GM23338 (cell line): ENCODE results near the gene SUSD4. TPM values are rescaled to one million over a fixed set of nuclear protein-coding genes. Genes with fewer than 3 reads are reported as not detected.

Experiments
- ATAC-seq: fragments of 200-7000 bp; cut with Tn5 transposase; 3 replicates; pipeline ENCODE4 v1.9.1; 2020
- DNase-seq: peaks from one replicate; pipeline ENCODE4 v3.0.0-alpha.2; 2015; ENCODE audit warnings: low spot score
- H2AFZ ChIP-seq: fragments of 200-600 bp; sonication (generic); 2 replicates; pipeline ENCODE4 v1.8.0; 2016; ENCODE audit warnings: antibody characterized with exemption, mild to moderate bottlenecking, moderate library complexity
- H3F3A ChIP-seq: fragments of 200-600 bp; sonication (generic); replicated peaks from 2 replicates; pipeline ENCODE4 v1.8.0; 2017; ENCODE audit warnings: antibody characterized with exemption, mixed run types, low read depth
- H3K27ac ChIP-seq: fragments of 200-600 bp; sonication (generic); 2 replicates; pipeline ENCODE4 v1.6.1; 2016; ENCODE audit warnings: low read depth
- H3K27me3 ChIP-seq: fragments of 200-600 bp; sonication (generic); 2 replicates; pipeline ENCODE4 v1.8.0; 2016; ENCODE audit warnings: mild to moderate bottlenecking, mixed run types, moderate library complexity; ENCODE audit not compliant: insufficient read depth
- H3K36me3 ChIP-seq: fragments of 200-600 bp; sonication (generic); 2 replicates; pipeline ENCODE4 v1.8.0; 2016; ENCODE audit warnings: mild to moderate bottlenecking; ENCODE audit not compliant: insufficient read depth
- H3K4me1 ChIP-seq: fragments of 200-600 bp; sonication (generic); 2 replicates; pipeline ENCODE4 v1.8.0; 2016; ENCODE audit warnings: mild to moderate bottlenecking, moderate library complexity; ENCODE audit not compliant: insufficient read depth
- H3K4me2 ChIP-seq: fragments of 200-600 bp; sonication (generic); 2 replicates; pipeline ENCODE4 v1.7.1; 2017; ENCODE audit warnings: mixed run types
- H3K4me3 ChIP-seq: fragments of 200-600 bp; sonication (generic); 2 replicates; pipeline ENCODE4 v1.6.1; 2016; ENCODE audit warnings: mixed run types
- H3K79me2 ChIP-seq: fragments of 200-600 bp; sonication (generic); replicated peaks from 2 replicates; pipeline ENCODE4 v1.8.0; 2017; ENCODE audit warnings: mild to moderate bottlenecking; ENCODE audit not compliant: insufficient read depth
- H3K9me2 ChIP-seq: fragments of 200-600 bp; sonication (generic); 2 replicates; pipeline ENCODE4 v1.8.0; 2017; ENCODE audit not compliant: insufficient read depth
- H4K20me1 ChIP-seq: fragments of 200-600 bp; sonication (generic); replicated peaks from 2 replicates; pipeline ENCODE4 v1.8.0; 2017; ENCODE audit warnings: mild to moderate bottlenecking; ENCODE audit not compliant: insufficient read depth
- H3K27ac Mint-ChIP-seq: 2 replicates; pipeline ENCODE4 v1.8.0; 2020; ENCODE audit warnings: inconsistent platforms, mild to moderate bottlenecking, moderate library complexity, mixed read lengths
- H3K27me3 Mint-ChIP-seq: 3 replicates; pipeline ENCODE4 v1.8.0; 2022; ENCODE audit warnings: low read depth, mild to moderate bottlenecking, moderate library complexity, mixed read lengths, inconsistent platforms; ENCODE audit not compliant: insufficient read depth, poor library complexity
- H3K36me3 Mint-ChIP-seq: 3 replicates; pipeline ENCODE4 v1.8.0; 2021; ENCODE audit warnings: low read depth, mild to moderate bottlenecking, inconsistent platforms, moderate library complexity, mixed read lengths
- H3K4me1 Mint-ChIP-seq: 3 replicates; pipeline ENCODE4 v1.8.0; 2020; ENCODE audit warnings: mild to moderate bottlenecking, inconsistent platforms, mixed read lengths
- H3K4me3 Mint-ChIP-seq: 3 replicates; pipeline ENCODE4 v1.8.0; 2021; ENCODE audit warnings: moderate library complexity, mild to moderate bottlenecking, inconsistent platforms, mixed read lengths
- H3K9me3 Mint-ChIP-seq: 3 replicates; pipeline ENCODE4 v1.8.0; 2020; ENCODE audit warnings: moderate library complexity, mild to moderate bottlenecking, inconsistent platforms, mixed read lengths
- EZH2phosphoT487 ChIP-seq: fragments of 200-600 bp; sonication (generic); IDR thresholded peaks from one replicate; pipeline ENCODE4 v1.8.1; 2018; ENCODE audit warnings: antibody characterized with exemption; ENCODE audit not compliant: unreplicated experiment
- POLR2AphosphoS5 ChIP-seq: IDR thresholded peaks from 2 replicates; pipeline ENCODE4 v1.6.1; 2016; ENCODE audit warnings: antibody characterized with exemption, low read depth
- polyA plus RNA-seq: library from polyadenylated mRNA; unstranded; fragments of >200 nt; fragmentation: Nextera tagmentation; extraction: Ambion mirVana; gene quantifications from 2 replicates; pipeline ENCODE4 v1.2.1, GENCODE V29; 2016
- total RNA-seq: library from RNA; depleted of rRNA; stranded (reverse); fragments of >200 nt; shearing (Covaris generic); gene quantifications from 2 replicates; pipeline ENCODE4 v1.2.3, GENCODE V29; 2014
- TF ChIP-seq, protein P1 (sequence below): fragments of 250-450 bp; sonication (Bioruptor Pico); IDR thresholded peaks from 2 replicates; pipeline ENCODE4 v1.5.0; 2020; ENCODE audit warnings: mild to moderate bottlenecking, moderate library complexity
- TF ChIP-seq, protein P2 (sequence below), 2 experiments: fragments of 200-600 bp in 1 of 2; sonication (generic) in 1 of 2; conservative IDR thresholded peaks; 2 replicates each; pipeline versions ENCODE4 v1.5.1 to v1.6.1; 2016 to 2017; ENCODE audit warnings: antibody characterized with exemption in 2 of 2, low read depth in 2 of 2, mild to moderate bottlenecking in 2 of 2, moderate library complexity in 1 of 2

The SUSD4 gene
- total and polyA plus RNA-seq, 2 experiments from 2014 or later, result 2.3 to 3.6 TPM

DNA sequence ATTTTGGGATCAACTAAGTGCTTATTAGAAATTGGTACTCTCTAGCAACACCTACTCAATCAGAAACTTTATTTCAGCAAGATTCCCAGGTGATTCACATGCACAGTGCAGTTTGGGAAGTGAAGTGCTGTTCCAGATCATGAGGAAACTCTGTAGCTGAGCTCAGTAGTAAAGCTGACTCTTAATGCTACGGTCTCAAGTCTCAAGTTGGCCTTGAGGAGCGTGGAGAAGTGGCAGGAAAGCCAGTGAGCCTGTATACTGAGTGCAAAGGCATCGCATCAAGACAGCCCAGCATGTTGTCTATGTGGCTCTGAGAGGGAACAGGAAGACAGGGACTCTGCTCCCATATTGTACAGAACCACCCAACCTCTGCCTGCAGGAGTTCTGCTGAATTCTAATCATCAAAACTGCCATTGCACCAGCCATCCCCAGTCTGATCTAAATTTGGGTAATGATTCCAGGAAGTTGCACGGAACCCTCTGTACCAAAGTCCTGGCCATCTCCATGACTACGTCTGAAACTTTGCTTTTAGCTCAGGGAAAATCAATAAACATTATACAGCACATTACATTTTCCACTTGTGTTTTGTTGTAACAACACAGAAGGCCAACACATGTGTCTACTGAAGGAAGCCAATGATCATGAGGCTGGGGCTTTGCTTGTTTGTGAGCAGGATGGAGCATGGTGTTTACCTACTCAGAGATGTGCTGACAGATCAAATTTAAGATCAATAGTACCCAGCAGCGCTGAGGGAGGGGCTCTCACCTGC, 115.8 kb downstream of the SUSD4 start:
- H3K27ac ChIP-seq, result no peak overlapping the region
- no peaks in the 10 kb centered on the region for H3K36me3 Mint-ChIP-seq
- no peak for DNase-seq
- H3K4me1 Mint-ChIP-seq, result no peaks in the 10 kb centered on the region; the same call in 2 of the 3 replicates
- no peaks in the 10 kb centered on the region for H3K36me3 ChIP-seq
- no peaks in the 10 kb centered on the region for H3K9me3 Mint-ChIP-seq
- H3K27me3 Mint-ChIP-seq, result peaks cover 4% of the 10 kb centered on the region
- H3K27ac Mint-ChIP-seq, result no peak overlapping the region
- no peaks in the 10 kb centered on the region for H3K27me3 ChIP-seq
- no peaks in the 10 kb centered on the region for H3K9me2 ChIP-seq
- no peak overlapping the region for H2AFZ ChIP-seq
- no peak overlapping the region for H3K4me3 ChIP-seq
- no peak for ATAC-seq
- H3K4me1 ChIP-seq, result no peaks in the 10 kb centered on the region
- H3K79me2 ChIP-seq, result no peaks in the 10 kb centered on the region
- H3K4me2 ChIP-seq, result no peak overlapping the region
- no peaks in the 10 kb centered on the region for H3F3A ChIP-seq
- TF ChIP-seq POLR2AphosphoS5, result no peak
- TF ChIP-seq, protein P1, sequence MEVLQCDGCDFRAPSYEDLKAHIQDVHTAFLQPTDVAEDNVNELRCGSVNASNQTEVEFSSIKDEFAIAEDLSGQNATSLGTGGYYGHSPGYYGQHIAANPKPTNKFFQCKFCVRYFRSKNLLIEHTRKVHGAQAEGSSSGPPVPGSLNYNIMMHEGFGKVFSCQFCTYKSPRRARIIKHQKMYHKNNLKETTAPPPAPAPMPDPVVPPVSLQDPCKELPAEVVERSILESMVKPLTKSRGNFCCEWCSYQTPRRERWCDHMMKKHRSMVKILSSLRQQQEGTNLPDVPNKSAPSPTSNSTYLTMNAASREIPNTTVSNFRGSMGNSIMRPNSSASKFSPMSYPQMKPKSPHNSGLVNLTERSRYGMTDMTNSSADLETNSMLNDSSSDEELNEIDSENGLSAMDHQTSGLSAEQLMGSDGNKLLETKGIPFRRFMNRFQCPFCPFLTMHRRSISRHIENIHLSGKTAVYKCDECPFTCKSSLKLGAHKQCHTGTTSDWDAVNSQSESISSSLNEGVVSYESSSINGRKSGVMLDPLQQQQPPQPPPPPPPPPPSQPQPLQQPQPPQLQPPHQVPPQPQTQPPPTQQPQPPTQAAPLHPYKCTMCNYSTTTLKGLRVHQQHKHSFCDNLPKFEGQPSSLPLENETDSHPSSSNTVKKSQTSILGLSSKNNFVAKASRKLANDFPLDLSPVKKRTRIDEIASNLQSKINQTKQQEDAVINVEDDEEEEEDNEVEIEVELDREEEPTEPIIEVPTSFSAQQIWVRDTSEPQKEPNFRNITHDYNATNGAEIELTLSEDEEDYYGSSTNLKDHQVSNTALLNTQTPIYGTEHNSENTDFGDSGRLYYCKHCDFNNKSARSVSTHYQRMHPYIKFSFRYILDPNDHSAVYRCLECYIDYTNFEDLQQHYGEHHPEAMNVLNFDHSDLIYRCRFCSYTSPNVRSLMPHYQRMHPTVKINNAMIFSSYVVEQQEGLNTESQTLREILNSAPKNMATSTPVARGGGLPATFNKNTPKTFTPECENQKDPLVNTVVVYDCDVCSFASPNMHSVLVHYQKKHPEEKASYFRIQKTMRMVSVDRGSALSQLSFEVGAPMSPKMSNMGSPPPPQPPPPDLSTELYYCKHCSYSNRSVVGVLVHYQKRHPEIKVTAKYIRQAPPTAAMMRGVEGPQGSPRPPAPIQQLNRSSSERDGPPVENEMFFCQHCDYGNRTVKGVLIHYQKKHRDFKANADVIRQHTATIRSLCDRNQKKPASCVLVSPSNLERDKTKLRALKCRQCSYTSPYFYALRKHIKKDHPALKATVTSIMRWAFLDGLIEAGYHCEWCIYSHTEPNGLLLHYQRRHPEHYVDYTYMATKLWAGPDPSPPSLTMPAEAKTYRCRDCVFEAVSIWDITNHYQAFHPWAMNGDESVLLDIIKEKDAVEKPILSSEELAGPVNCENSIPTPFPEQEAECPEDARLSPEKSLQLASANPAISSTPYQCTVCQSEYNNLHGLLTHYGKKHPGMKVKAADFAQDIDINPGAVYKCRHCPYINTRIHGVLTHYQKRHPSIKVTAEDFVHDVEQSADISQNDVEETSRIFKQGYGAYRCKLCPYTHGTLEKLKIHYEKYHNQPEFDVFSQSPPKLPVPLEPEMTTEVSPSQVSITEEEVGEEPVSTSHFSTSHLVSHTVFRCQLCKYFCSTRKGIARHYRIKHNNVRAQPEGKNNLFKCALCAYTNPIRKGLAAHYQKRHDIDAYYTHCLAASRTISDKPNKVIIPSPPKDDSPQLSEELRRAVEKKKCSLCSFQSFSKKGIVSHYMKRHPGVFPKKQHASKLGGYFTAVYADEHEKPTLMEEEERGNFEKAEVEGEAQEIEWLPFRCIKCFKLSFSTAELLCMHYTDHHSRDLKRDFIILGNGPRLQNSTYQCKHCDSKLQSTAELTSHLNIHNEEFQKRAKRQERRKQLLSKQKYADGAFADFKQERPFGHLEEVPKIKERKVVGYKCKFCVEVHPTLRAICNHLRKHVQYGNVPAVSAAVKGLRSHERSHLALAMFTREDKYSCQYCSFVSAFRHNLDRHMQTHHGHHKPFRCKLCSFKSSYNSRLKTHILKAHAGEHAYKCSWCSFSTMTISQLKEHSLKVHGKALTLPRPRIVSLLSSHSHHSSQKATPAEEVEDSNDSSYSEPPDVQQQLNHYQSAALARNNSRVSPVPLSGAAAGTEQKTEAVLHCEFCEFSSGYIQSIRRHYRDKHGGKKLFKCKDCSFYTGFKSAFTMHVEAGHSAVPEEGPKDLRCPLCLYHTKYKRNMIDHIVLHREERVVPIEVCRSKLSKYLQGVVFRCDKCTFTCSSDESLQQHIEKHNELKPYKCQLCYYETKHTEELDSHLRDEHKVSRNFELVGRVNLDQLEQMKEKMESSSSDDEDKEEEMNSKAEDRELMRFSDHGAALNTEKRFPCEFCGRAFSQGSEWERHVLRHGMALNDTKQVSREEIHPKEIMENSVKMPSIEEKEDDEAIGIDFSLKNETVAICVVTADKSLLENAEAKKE (CRISPR knock-in tag), result no peak
- H3K4me3 Mint-ChIP-seq, result no peak overlapping the region
- no peaks in the 10 kb centered on the region; the same call in 1 of the 2 replicates for H4K20me1 ChIP-seq

DNA sequence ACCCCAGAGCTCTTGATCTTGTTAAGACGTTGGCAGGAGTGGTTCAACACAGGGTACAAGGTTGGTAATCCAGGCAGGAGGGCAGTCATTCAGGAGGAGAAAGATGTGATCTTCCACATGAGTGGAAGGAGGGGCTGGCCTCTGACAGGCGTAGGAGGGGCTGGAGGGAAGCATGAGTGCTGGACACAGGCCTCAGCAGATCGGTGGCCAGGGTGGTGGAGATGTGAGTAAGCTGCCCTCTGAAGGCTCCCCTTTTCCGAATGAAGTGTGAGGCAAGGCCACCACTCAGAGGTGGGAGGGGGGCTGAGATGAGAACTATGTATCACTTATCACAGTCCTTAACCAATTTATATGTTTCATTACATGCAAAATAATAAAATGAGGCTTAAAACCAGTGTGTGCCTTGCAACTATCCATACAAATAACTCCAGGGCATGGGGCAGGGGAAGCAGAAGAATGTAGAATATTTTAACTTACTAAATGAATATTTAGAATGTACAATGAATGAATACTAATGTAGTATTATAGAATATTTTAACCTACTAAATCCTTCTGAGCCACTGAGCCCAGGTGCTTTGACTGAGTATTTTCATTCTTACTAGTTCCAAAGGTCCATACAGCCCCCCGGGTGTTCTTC, 117.4 kb downstream of the SUSD4 start:
- no peaks in the 10 kb centered on the region for H3K36me3 ChIP-seq
- H3K4me1 ChIP-seq, result no peaks in the 10 kb centered on the region
- no peak overlapping the region for H3K4me2 ChIP-seq
- Mint-ChIP-seq H3K4me3 (no peak overlapping the region), H3K27ac (no peak overlapping the region), H3K36me3 (no peaks in the 10 kb centered on the region), H3K9me3 (no peaks in the 10 kb centered on the region), H3K27me3 (peaks cover 2% of the 10 kb centered on the region), H3K4me1 (no peaks in the 10 kb centered on the region; the same call in 2 of the 3 replicates)
- no peaks in the 10 kb centered on the region for H3F3A ChIP-seq
- DNase-seq (no peak), ATAC-seq (no peak)
- no peaks in the 10 kb centered on the region for H3K9me2 ChIP-seq
- no peaks in the 10 kb centered on the region; the same call in 1 of the 2 replicates for H4K20me1 ChIP-seq
- H2AFZ ChIP-seq, result no peak overlapping the region
- H3K4me3 ChIP-seq, result no peak overlapping the region
- no peaks in the 10 kb centered on the region for H3K79me2 ChIP-seq
- H3K27ac ChIP-seq, result no peak overlapping the region
- no peaks in the 10 kb centered on the region for H3K27me3 ChIP-seq
- no peak for TF ChIP-seq EZH2phosphoT487
- TF ChIP-seq, protein P2, sequence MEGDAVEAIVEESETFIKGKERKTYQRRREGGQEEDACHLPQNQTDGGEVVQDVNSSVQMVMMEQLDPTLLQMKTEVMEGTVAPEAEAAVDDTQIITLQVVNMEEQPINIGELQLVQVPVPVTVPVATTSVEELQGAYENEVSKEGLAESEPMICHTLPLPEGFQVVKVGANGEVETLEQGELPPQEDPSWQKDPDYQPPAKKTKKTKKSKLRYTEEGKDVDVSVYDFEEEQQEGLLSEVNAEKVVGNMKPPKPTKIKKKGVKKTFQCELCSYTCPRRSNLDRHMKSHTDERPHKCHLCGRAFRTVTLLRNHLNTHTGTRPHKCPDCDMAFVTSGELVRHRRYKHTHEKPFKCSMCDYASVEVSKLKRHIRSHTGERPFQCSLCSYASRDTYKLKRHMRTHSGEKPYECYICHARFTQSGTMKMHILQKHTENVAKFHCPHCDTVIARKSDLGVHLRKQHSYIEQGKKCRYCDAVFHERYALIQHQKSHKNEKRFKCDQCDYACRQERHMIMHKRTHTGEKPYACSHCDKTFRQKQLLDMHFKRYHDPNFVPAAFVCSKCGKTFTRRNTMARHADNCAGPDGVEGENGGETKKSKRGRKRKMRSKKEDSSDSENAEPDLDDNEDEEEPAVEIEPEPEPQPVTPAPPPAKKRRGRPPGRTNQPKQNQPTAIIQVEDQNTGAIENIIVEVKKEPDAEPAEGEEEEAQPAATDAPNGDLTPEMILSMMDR (conservative IDR thresholded peaks at IDR 0.05; ENCODE audit: low read depth in 2 of 2), result no peak
